K562 (cell line): ENCODE data around the gene ALDH5A1. TPM values are rescaled to one million over a fixed set of nuclear protein-coding genes. Genes with fewer than 3 reads are reported as not detected.

Experiments used
- ATAC-seq: fragments of 200-7000 bp; cut with Tn5 transposase; 3 replicates; pipeline ENCODE4 v1.9.1; 2020; ENCODE audit warnings: moderate library complexity
- BruUV-seq: library from RNA; stranded (reverse); fragments of 400-500 nt; replicated peaks from 2 replicates; lab custom pipeline; 2021; lab: Mats Ljungman, UMichigan
- CTCF ChIA-PET: fragments of 300-600 bp; formaldehyde crosslinking; extraction: SDS; loops from one replicate; lab custom pipeline; 2021; ENCODE audit warnings: low intra/inter-chr PET ratio; lab: Yijun Ruan, JAX
- POLR2A ChIA-PET: fragments of 300-600, 350-650 bp; sonication (Branson Sonifier 250); formaldehyde crosslinking; extraction: SDS; loops from one replicate; lab custom pipeline; 2021; ENCODE audit warnings: antibody characterized with exemption, inconsistent platforms; lab: Yijun Ruan, JAX
- DNase-seq, 4 experiments: peaks; one replicate each; pipeline versions ENCODE4 v3.0.0 to v3.0.0-alpha.2; 2011 to 2018; ENCODE audit warnings: low spot score in 3 of 4, mixed read lengths in 3 of 4; ENCODE audit errors: extremely low read depth in 1 of 4
- FAIRE-seq: peaks from 2 replicates; lab custom pipeline; 2011; peaks lifted over from hg19 to GRCh38; lab: Jason Lieb, UNC
- H2AFZ ChIP-seq: 2 replicates; pipeline ENCODE4 v1.6.0; 2011; ENCODE audit warnings: low read depth, low read length, control low read depth, inconsistent platforms
- H3K27ac ChIP-seq: fragments of 200-600 bp; 3 replicates; pipeline ENCODE4 v1.8.0; 2011; ENCODE audit warnings: low read depth, mild to moderate bottlenecking, control low read depth, inconsistent platforms, low read length, moderate library complexity, mixed read lengths; ENCODE audit errors: extremely low read depth
- H3K27me3 ChIP-seq, 2 experiments: fragments of 300-600 bp in 1 of 2; 2 replicates in 1 of 2; 3 replicates in 1 of 2; pipeline versions ENCODE4 v1.6.0 to v1.8.0; 2011; ENCODE audit warnings: inconsistent platforms in 2 of 2, low read length in 2 of 2, mild to moderate bottlenecking in 1 of 2, mixed read lengths in 1 of 2, moderate library complexity in 1 of 2; ENCODE audit not compliant: control insufficient read depth in 2 of 2, insufficient read depth in 2 of 2
- H3K36me3 ChIP-seq: fragments of 300-600 bp; 3 replicates; pipeline ENCODE4 v1.8.0; 2011; ENCODE audit warnings: mild to moderate bottlenecking, low read length, inconsistent platforms; ENCODE audit not compliant: control insufficient read depth, insufficient read depth
- H3K4me1 ChIP-seq, 2 experiments: fragments of 200-600 bp in 1 of 2; replicated peaks in 1 of 2; 2 replicates in 1 of 2; 3 replicates in 1 of 2; pipeline versions ENCODE4 v1.5.1 to v1.8.0; 2011; ENCODE audit warnings: inconsistent platforms in 2 of 2, low read length in 2 of 2, mild to moderate bottlenecking in 1 of 2, mixed read lengths in 1 of 2, moderate library complexity in 1 of 2; ENCODE audit not compliant: control insufficient read depth in 2 of 2, insufficient read depth in 2 of 2
- H3K4me2 ChIP-seq: 2 replicates; pipeline ENCODE4 v1.6.1; 2011; ENCODE audit warnings: low read length, control low read depth, inconsistent platforms, mixed read lengths; ENCODE audit not compliant: insufficient read depth
- H3K4me3 ChIP-seq: fragments of 200-600 bp; sonication (generic), shearing (Covaris generic); 2 replicates; pipeline ENCODE4 v1.5.1; 2016; ENCODE audit warnings: control low read depth, inconsistent platforms
- H3K79me2 ChIP-seq: fragments of 200-600 bp; 3 replicates; pipeline ENCODE4 v1.8.0; 2011; ENCODE audit warnings: low read length, inconsistent platforms; ENCODE audit not compliant: control insufficient read depth, insufficient read depth
- H3K9ac ChIP-seq, 2 experiments: 2 replicates each; pipeline versions ENCODE4 v1.6.0 to v1.6.1; 2011; ENCODE audit warnings: low read depth in 2 of 2, low read length in 2 of 2, control low read depth in 1 of 2, inconsistent platforms in 1 of 2, mild to moderate bottlenecking in 1 of 2, mixed read lengths in 1 of 2; ENCODE audit not compliant: insufficient read depth in 1 of 2
- H3K9me1 ChIP-seq: one replicate; pipeline ENCODE4 v1.6.0; 2011; ENCODE audit warnings: inconsistent platforms, mild to moderate bottlenecking, low read length, moderate library complexity; ENCODE audit not compliant: control insufficient read depth, insufficient read depth
- H3K9me3 ChIP-seq: replicated peaks from 2 replicates; pipeline ENCODE4 v1.5.1; 2011; ENCODE audit warnings: low read depth, low read length, inconsistent platforms; ENCODE audit not compliant: control insufficient read depth, insufficient read depth
- H4K20me1 ChIP-seq: replicated peaks from 2 replicates; pipeline ENCODE4 v1.6.1; 2011; ENCODE audit warnings: low read length, inconsistent platforms, mixed read lengths; ENCODE audit not compliant: control insufficient read depth, insufficient read depth
- ARNT ChIP-seq, 2 experiments: fragments of 450-650 bp; IDR thresholded peaks; 2 replicates each; pipeline ENCODE4 v1.6.1; 2016; ENCODE audit warnings: mild to moderate bottlenecking in 1 of 2
- FOS ChIP-seq: IDR thresholded peaks from 3 replicates; pipeline ENCODE4 v1.6.1; 2011; ENCODE audit not compliant: insufficient read length; ENCODE audit errors: extremely low read depth
- HNRNPL ChIP-seq: fragments of 200-400 bp; formaldehyde crosslinking; IDR thresholded peaks from 2 replicates; pipeline ENCODE4 v1.6.1; 2017; ENCODE audit warnings: low read depth, mild to moderate bottlenecking, low read length
- NFIX ChIP-seq: fragments of 250-450 bp; sonication (Bioruptor Pico); IDR thresholded peaks from 2 replicates; pipeline ENCODE4 v1.4.0; 2020; ENCODE audit warnings: low read depth, mild to moderate bottlenecking, moderate library complexity
- SIX5 ChIP-seq, 2 experiments: IDR thresholded peaks; 2 replicates each; pipeline ENCODE4 v1.6.1; 2011; ENCODE audit warnings: low read length in 2 of 2, borderline replicate concordance in 1 of 2, low read depth in 1 of 2, mild to moderate bottlenecking in 1 of 2, moderate library complexity in 1 of 2; ENCODE audit not compliant: insufficient read depth in 1 of 2
- SMARCA5 ChIP-seq: fragments of 450-650 bp; IDR thresholded peaks from 2 replicates; pipeline ENCODE4 v1.6.1; 2016
- SMARCB1 ChIP-seq: IDR thresholded peaks from 2 replicates; pipeline ENCODE4 v1.6.1; 2011; ENCODE audit warnings: improper control_type of control experiment, low read depth; ENCODE audit not compliant: insufficient read length
- SNAPC5 ChIP-seq: fragments of 250-450 bp; sonication (Bioruptor Pico); IDR thresholded peaks from 2 replicates; pipeline ENCODE4 v1.8.0; 2021; ENCODE audit warnings: moderate library complexity, mild to moderate bottlenecking, inconsistent platforms
- WGBS: fragments of 100-300 bp; shearing (Covaris generic); methylation state at CpG from one replicate; pipeline ENCODE4 v1.1.6; 2016; ENCODE audit warnings: low coverage, mixed read lengths; ENCODE audit not compliant: insufficient coverage; ENCODE audit errors: missing lambda C conversion rate; 5-methylcytosine and 5-hydroxymethylcytosine counted together
- in situ Hi-C: fragments of 300-500 bp; cut with MboI; formaldehyde crosslinking; loops from 4 replicates; pipeline ENCODE4 v1.15.0; 2018; ENCODE audit warnings: inconsistent platforms, mixed read lengths
- intact Hi-C: fragments of 100-400 bp; cut with micrococcal nuclease; formaldehyde crosslinking; loops from 2 replicates; pipeline ENCODE4 v1.14.2; 2022
- polyA plus RNA-seq, 8 experiments: library from polyadenylated mRNA; depleted of rRNA in 4 of 8; stranded (reverse) in 5 of 8; unstranded in 3 of 8; fragments of >200 nt; fragmentation: Nextera tagmentation in 2 of 8; fragmentation: Illumina TruSeq in 1 of 8; extraction: Ambion mirVana in 2 of 8; extraction: Trizol in 1 of 8; gene quantifications; 2 replicates each; pipeline versions ENCODE4 v1.2.1 to v1.2.3, GENCODE V29; 2011 to 2014; ENCODE audit warnings: inconsistent platforms in 1 of 8, missing spikeins in 1 of 8
- total RNA-seq, 7 experiments: library from RNA; depleted of rRNA in 6 of 7; stranded (reverse); fragments of >200 nt in 6 of 7; fragmentation: Illumina TruSeq in 2 of 7; extraction: Trizol in 2 of 7; gene quantifications; 2 replicates each; pipeline versions ENCODE4 v1.2.1 to v1.2.3, GENCODE V29; 2011 to 2021; ENCODE audit warnings: low replicate concordance in 1 of 7

ALDH5A1 gene
- total and polyA plus RNA-seq, 9 of the 15 experiments (the other 6 are each of a cell fraction or from before 2014, with no cell fraction given) = 2.2 to 19.7 (median 9.5) TPM

GRCh38 chr6:24545183-24545582, 50.4 kb downstream of the ALDH5A1 start:
- no peak for TF ChIP-seq NFIX (CRISPR knock-in tag)
- no peak for TF ChIP-seq SMARCA5
- no peak for TF ChIP-seq SMARCB1
- TF ChIP-seq ARNT (IDR thresholded peaks at IDR 0.05) = no peak
- TF ChIP-seq HNRNPL = no peak
- TF ChIP-seq SIX5 (IDR thresholded peaks at IDR 0.05; ENCODE audit: borderline replicate concordance in 1 of 2, insufficient read depth in 1 of 2, low read depth in 1 of 2, low read length in 2 of 2) = no peak
- TF ChIP-seq FOS = no peak
- no peak for TF ChIP-seq SNAPC5 (CRISPR knock-in tag)
- TF ChIP-seq, all 486 proteins: peak for 0
- in situ Hi-C loops = no loop called here
- ATAC-seq = no peak
- H3K79me2 ChIP-seq = no peaks in the 10 kb centered on the region
- BruUV-seq = no TSS peak
- peaks cover 31 to 41% of the 10 kb centered on the region in 2 experiments for H3K27me3 ChIP-seq
- H2AFZ ChIP-seq = no peak overlapping the region
- no peak overlapping the region for H3K4me2 ChIP-seq
- 15% methylated on average over 3 of the region's 3 CpGs for WGBS
- CTCF ChIA-PET = no interaction called here
- POLR2A ChIA-PET = no interaction called here
- intact Hi-C loops = no loop called here
- H3K4me3 ChIP-seq = no peak overlapping the region
- H4K20me1 ChIP-seq = no peaks in the 10 kb centered on the region; the same call in 1 of the 2 replicates
- no peak overlapping the region for H3K27ac ChIP-seq
- H3K9ac ChIP-seq = no peak overlapping the region
- no peaks in the 10 kb centered on the region for H3K36me3 ChIP-seq
- peaks cover 3% of the 10 kb centered on the region for H3K9me1 ChIP-seq
- no peak for FAIRE-seq
- H3K4me1 ChIP-seq = no peaks in the 10 kb centered on the region
- DNase-seq = no peak
- no peaks in the 10 kb centered on the region for H3K9me3 ChIP-seq
